Measurements from ENCODE around the gene TLCD3A. TPM values are rescaled to one million over a fixed set of nuclear protein-coding genes. Genes with fewer than 3 reads are reported as not detected.

TLCD3A gene
- total RNA-seq, 1 experiment from 2014 or later, result 21.6 TPM

- Mint-ChIP-seq H3K4me3 (no peak overlapping the region), H3K27me3 (ENCODE audit: low read depth) (no peaks in the 10 kb centered on the region), H3K9me3 (no peaks in the 10 kb centered on the region), H3K36me3 (peaks cover 17% of the 10 kb centered on the region), H3K27ac (no peak overlapping the region), H3K4me1 (no peaks in the 10 kb centered on the region)
- POLR2A ChIA-PET, result no interaction called here
- ATAC-seq (no peak), DNase-seq (ENCODE audit: low spot score) (no peak)
- CTCF ChIA-PET, result interaction anchor here (1.4 to 3.8 kb wide), 2 partner anchors 293 to 351 kb away, joined by 7 to 17 read pairs; no protein-coding TSS in a partner anchor
- TF ChIP-seq ETV6 (CRISPR knock-in tag; IDR thresholded peaks at IDR 0.05), result no peak
- TF ChIP-seq ZMAT4 (CRISPR knock-in tag; IDR thresholded peaks at IDR 0.05), result no peak
- no peak for TF ChIP-seq AFF4 (CRISPR knock-in tag; IDR thresholded peaks at IDR 0.05; ENCODE audit: borderline replicate concordance)
- no peak for TF ChIP-seq E2F5 (CRISPR knock-in tag; IDR thresholded peaks at IDR 0.05)
- TF ChIP-seq FOXJ3 (CRISPR knock-in tag; IDR thresholded peaks at IDR 0.05; ENCODE audit: borderline replicate concordance), result no peak
- no peak for TF ChIP-seq ERG (CRISPR knock-in tag; IDR thresholded peaks at IDR 0.05)
- TF ChIP-seq GRHL2 (CRISPR knock-in tag; IDR thresholded peaks at IDR 0.05; ENCODE audit: insufficient replicate concordance, severe bottlenecking), result no peak
- TF ChIP-seq PRDM15 (CRISPR knock-in tag; IDR thresholded peaks at IDR 0.05), result no peak
- no peak for TF ChIP-seq HMGA2 (CRISPR knock-in tag; IDR thresholded peaks at IDR 0.05)
- TF ChIP-seq KAT7 (CRISPR knock-in tag; IDR thresholded peaks at IDR 0.05; ENCODE audit: borderline replicate concordance), result no peak
- no peak for TF ChIP-seq ZNF532 (CRISPR knock-in tag; IDR thresholded peaks at IDR 0.05; ENCODE audit: borderline replicate concordance)
- TF ChIP-seq ATF6 (CRISPR knock-in tag; IDR thresholded peaks at IDR 0.05), result no peak
- TF ChIP-seq FOXP1 (CRISPR knock-in tag; IDR thresholded peaks at IDR 0.05; ENCODE audit: borderline replicate concordance), result no peak
- no peak for TF ChIP-seq ZSCAN18 (CRISPR knock-in tag; IDR thresholded peaks at IDR 0.05)
- no peak for TF ChIP-seq NFE2L1 (CRISPR knock-in tag; IDR thresholded peaks at IDR 0.05)
- no peak for TF ChIP-seq ZNF263 (CRISPR knock-in tag; IDR thresholded peaks at IDR 0.05; ENCODE audit: low read depth)
- TF ChIP-seq SMAD3 (CRISPR knock-in tag; IDR thresholded peaks at IDR 0.05; ENCODE audit: borderline replicate concordance), result no peak
Measured at GRCh38 chr17:705011-705410, 27.4 kb upstream of the TLCD3A start.

Measured in WTC11 (cell line).